HT1080 (cell line): ENCODE measurements around the gene CD93. TPM values are rescaled to one million over a fixed set of nuclear protein-coding genes. Genes with fewer than 3 reads are reported as not detected.

Source experiments
- DNase-seq: peaks from one replicate; pipeline ENCODE4 v3.0.0-alpha.2; 2015; ENCODE audit warnings: low read depth
- total RNA-seq: library from RNA; depleted of rRNA; stranded (reverse); fragments of >200 nt; shearing (Covaris generic); gene quantifications from 2 replicates; pipeline ENCODE4 v1.2.3, GENCODE V29; 2014

CD93 gene
- total RNA-seq, 1 experiment from 2014 or later, result 0.03 TPM

DNA sequence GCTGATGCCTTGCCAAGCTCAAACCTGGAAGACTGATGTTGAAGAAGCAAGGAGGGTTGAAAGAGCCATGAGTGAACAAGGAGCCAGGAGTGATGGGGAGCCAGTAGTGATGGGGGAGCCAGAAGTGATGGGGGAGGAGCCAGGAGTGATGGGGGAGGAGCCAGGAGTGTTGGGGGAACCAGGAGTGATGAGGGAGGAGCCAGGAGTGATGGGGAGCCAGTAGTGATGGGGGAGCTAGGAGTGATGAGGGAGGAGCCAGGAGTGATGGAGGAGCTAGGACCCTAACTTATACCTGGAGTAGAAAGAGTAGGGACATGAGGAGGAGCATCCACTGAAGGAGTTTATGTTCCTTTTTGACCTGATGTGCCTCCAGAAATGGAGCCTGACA, 14.6 kb upstream of the CD93 start:
- DNase-seq, result no peak

GRCh38 chr20:23099791-23100719, 13.9 kb upstream of the CD93 start:
- no peak for DNase-seq

- no peak for DNase-seq
Observed at GRCh38 chr20:23097636-23098580, 11.8 kb upstream of the CD93 start.

DNA sequence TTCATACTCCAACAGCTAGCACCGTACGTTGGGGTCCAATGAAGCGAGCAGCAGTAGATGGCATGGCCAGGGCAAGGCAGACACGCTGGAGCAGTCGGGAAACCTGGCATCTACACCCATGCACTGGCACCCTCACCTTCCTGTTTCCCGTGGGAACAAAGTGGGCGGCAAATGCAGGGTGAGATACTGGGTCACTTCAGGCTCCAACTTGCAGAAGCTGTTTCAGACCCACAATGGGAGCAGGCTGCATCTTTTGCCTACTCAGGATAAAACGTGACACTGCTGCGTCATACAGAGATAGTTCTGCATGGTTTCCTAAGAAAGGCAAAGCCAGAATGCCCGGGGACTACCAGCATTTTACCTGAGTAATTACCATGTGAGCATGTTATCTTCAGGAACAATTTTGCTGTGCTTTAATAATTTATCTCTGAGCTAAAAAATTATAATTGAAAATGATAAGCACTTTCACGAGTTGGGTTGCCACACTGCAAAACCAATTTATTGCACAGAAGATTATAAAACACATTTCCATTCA, 10.9 kb upstream of the CD93 start:
- DNase-seq, result no peak

DNA sequence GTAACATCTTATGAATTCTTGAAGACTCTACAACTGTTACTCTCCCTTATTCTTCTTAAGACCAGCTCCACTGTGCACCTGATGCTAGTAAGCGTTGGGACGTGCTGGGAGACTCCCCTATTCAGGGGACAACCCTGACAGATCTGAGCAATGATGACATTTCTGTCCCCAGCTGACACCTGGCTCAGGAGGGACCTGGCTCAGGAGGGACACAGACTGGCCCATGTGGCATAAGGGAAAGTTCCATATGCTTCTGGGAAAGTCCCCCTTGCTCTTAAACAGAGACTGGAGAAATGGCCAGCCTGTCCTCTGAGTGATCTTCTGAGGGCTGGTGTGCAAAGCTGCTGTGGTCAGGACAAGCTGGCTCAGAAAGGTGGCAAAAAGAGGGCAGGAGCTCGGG, 10.0 kb upstream of the CD93 start:
- DNase-seq, result no peak

- DNase-seq, result no peak
Observed at GRCh38 chr20:23095499-23095898, 9.4 kb upstream of the CD93 start.

DNA sequence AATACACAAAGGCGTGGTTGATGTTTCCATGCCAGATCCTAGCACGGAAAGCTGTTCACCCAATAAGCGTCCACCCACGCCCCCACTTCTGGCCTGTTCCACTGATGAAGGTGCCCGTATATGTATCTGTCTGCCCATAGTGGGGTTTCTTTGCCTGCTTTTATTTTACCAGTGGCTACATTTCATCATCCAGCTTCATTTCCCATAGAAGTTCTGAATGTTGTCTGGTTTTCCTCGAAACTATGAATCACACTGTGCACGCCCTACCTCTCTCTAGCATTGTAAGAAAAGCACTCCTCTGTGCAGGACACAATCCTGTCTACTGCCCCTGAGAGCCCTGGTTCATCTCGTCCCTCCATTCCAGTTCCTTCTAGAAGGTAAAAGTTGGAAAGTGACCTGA, 8.8 kb upstream of the CD93 start:
- no peak for DNase-seq

DNA sequence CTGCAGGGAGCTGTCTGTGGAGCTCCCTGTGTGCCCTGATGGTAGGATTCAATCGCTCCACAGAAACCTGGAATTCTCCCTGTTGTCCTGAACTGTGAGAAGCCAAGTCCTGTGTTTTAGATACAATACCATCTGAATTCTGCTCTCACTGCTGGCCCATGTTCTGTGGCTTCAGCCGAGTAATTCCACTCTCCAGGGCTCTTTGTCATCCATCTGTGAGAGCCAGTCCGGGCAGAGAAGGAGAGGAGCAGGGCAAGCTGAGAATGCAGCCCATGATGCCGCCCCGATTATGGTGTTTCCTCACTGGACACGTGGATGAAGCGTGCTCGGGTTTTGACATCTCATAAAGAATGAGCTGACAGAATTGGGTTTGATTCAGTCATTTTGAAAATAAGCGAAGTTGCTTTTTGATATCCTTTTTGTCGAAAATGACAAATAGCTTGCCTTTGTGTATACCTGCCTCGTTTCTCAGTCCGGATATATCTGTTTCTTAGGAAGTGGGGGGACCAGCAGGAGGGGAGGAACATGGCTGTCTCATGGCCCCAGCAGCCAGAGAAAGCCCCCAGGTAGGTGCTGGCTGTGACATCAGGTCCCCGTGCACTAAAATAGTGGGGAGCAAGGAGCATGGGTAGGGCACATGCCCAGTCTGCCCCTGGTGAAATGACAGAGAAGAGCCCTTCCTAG, 8.2 kb upstream of the CD93 start:
- no peak for DNase-seq

DNA sequence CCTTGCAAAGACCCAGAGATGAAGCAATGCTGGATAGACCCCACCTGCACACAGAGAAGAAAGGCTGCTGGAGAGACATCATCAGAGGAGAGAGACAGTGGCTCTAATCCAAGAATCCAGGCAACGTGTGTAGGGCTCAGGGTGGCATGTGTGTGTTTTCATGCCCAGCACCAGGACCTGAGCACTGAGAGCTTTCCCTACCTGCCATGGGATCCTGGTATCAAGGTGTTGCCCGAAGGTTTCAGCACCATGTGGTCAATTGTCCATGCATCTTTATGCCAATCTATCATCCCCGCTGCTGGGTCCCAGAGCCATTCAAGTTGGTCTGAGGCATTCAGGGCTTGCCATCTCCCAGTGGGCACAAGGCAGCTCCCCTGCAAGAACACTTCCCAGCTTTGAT, 7.5 kb upstream of the CD93 start:
- no peak for DNase-seq

GRCh38 chr20:23092861-23093495, 6.9 kb upstream of the CD93 start:
- no peak for DNase-seq

- no peak for DNase-seq
Observed at GRCh38 chr20:23092384-23092756, 6.2 kb upstream of the CD93 start.

DNA sequence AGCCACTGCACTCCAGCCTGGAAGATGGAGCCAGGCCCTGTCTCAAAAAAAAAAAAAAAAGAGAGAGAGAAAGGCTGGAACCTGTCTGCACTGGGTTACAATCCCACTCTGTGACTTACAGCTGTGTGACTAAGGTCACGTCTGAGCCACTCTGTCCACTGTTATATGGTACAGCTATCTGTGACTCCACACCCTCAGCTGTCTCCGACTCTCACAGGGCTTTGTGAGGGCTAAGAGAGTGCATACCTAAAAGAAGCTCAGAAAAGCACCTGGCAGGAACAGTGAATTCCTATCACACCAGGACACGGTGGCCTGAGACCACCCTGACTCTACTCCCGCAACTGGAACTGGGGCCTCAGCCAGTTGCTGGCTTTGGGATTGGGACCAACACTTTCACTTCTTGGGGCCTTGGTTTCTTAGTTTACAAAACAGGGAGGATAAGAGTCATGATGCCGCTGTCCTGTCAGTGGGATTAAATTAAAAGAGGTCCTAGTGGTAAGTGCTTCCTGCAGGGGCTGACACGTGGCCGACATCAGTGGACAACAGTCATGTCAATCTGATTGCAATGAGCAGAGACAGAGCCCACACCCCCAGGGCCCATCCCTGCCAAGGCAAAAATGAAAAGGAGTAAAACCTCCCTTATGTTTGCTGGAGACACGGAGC, 5.7 kb upstream of the CD93 start:
- DNase-seq, result no peak

DNA sequence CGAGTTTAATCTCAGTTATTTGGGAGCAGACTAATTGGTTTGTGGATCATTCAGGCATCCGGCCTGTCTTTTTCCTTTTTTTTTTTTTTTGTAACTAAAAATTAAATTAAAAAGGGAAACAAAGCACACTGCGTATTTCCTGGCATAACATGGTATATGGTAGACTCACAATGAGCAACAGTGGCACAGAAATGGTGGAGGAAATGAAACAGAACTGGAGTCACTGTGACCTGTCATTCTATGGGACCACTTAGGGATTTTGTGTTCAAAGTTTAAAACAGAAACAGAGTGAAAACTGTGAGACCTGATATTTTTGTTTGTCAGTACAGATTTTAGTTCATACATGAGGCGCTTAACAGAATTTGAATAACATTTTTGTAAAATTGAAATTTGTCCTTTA, 4.8 kb upstream of the CD93 start:
- no peak for DNase-seq

GRCh38 chr20:23090147-23090546, 4.0 kb upstream of the CD93 start:
- DNase-seq, result no peak

- no peak for DNase-seq
Observed at GRCh38 chr20:23088866-23089265, 2.7 kb upstream of the CD93 start.

DNA sequence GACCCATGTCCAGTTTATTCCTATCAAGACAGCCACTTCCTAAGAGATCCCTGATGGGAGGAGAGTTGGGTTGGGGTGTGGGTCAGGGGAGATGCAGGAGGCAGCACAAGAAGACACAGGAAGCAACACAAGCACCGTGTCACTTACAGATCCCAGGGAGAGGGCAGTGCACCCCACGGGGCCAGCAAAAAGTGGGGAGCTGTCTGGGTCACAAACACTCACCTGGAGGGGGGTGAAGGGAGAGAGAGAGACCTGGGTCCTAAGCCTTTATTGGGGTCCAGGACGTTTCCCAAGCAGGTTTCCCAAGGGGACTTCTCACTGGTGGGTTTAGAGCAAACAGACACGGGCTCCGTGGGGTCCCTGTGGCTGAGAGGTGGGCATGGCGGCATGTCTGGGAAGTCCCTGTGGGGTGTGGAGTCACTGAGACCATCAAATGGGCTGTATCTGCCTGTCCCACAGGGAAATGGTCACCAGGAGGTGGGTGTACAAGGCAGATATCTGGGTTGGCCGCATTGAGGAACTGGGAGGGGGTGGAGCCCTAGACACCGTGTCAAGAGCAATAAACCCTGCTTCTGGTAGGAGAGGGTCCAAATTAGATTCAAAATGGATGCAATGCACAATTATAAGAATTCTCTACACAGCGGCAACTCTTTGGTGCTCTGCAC, 1.6 kb upstream of the CD93 start:
- DNase-seq, result no peak

DNA sequence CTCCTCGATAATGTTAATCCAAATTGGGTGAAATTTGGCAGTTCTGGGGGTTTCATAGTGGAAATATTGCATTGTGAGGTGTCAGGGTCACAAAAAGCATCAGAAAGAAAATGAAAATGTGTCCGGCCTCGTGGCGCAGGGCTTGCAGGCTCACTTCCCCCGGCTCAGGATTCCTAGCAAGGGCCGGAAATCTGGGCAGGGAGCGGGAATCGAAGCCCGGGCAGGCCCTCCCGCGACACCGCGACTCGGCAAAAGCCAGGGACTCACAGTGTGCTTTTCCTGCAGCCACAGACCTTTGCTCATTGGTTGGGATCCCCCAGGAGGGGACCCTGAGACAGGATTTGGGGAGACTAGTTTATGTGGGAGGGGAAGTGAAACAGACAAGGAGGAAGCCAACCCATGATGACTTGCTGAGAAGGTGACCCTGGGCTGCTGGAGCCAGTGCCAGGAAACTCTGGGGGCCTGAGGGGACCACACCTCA, 847 bp upstream of the CD93 start:
- DNase-seq, result no peak

- DNase-seq, result no peak
Observed at GRCh38 chr20:23085436-23086055, 578 bp downstream of the CD93 start.

- no peak for DNase-seq
Observed at GRCh38 chr20:23084845-23085365, 1.2 kb downstream of the CD93 start.
